Body of pancreas (tissue), 4 donors: ENCODE measurements around the gene UBXN10. TPM values are rescaled to one million over a fixed set of nuclear protein-coding genes. Genes with fewer than 3 reads are reported as not detected.

Experiments used
- ATAC-seq: fragments of 150-250 bp; one replicate; pipeline ENCODE4 v1.9.1; 2016
- DNase-seq, 4 donors: peaks; one replicate each; pipeline ENCODE4 v3.0.0-alpha.2; 2019
- H3K27ac ChIP-seq, 4 donors: fragments of 200-600 bp; sonication (generic); 1 replicate in 3 of 4; 2 replicates in 1 of 4; pipeline versions ENCODE4 v1.5.1 to v1.6.1; 2016 to 2019; ENCODE audit warnings: mild to moderate bottlenecking in 1 of 4, mixed read lengths in 1 of 4, moderate library complexity in 1 of 4
- H3K27me3 ChIP-seq, 2 donors: fragments of 200-600 bp; sonication (generic); one replicate each; pipeline ENCODE4 v1.6.0; 2016; ENCODE audit warnings: mild to moderate bottlenecking in 1 of 2
- H3K36me3 ChIP-seq, 2 donors: fragments of 200-600 bp; sonication (generic); replicated peaks in 1 of 2; 2 replicates each; pipeline ENCODE4 v1.5.1; 2016; ENCODE audit warnings: low read depth in 2 of 2; ENCODE audit not compliant: insufficient read depth in 1 of 2
- H3K4me1 ChIP-seq: fragments of 200-600 bp; sonication (generic); one replicate; pipeline ENCODE4 v1.6.0; 2016
- H3K4me3 ChIP-seq, 2 donors: fragments of 200-600 bp; sonication (generic); 1 replicate in 1 of 2; 2 replicates in 1 of 2; pipeline ENCODE4 v1.5.1; 2016 to 2019
- H3K9me3 ChIP-seq, 3 donors: fragments of 200-600 bp; sonication (generic); 1 replicate in 2 of 3; 2 replicates in 1 of 3; pipeline ENCODE4 v1.5.1; 2016
- POLR2A ChIP-seq, 3 donors: fragments of 450-650 bp; IDR thresholded peaks; one replicate each; pipeline ENCODE4 v1.6.1; 2016; ENCODE audit warnings: antibody characterized with exemption in 3 of 3, mild to moderate bottlenecking in 2 of 3
- WGBS, 2 donors: methylation state at CpG; one replicate each; pipeline ENCODE4 v1.1.5; 2017; 5-methylcytosine and 5-hydroxymethylcytosine counted together
- intact Hi-C: fragments of 100-400 bp; cut with DNase I; formaldehyde crosslinking; loops from one replicate; pipeline ENCODE4 v1.15.1; 2023
- total RNA-seq, 2 donors: library from RNA; depleted of rRNA; stranded (reverse); fragments of >200 nt; gene quantifications; one replicate each; pipeline ENCODE4 v1.1.0, GENCODE V29; 2016
- TF ChIP-seq, protein P1 (sequence below), 7 experiments: fragments of 450-650 bp in 4 of 7; fragments of 200-600 bp in 3 of 7; sonication (generic) in 3 of 7; IDR thresholded peaks; one replicate each; pipeline ENCODE4 v1.5.1; 2016 to 2019; ENCODE audit warnings: antibody characterized with exemption in 7 of 7

Gene UBXN10
- total RNA-seq, 2 donors from 2014 or later, result under 0.01 to 1.0 TPM

DNA sequence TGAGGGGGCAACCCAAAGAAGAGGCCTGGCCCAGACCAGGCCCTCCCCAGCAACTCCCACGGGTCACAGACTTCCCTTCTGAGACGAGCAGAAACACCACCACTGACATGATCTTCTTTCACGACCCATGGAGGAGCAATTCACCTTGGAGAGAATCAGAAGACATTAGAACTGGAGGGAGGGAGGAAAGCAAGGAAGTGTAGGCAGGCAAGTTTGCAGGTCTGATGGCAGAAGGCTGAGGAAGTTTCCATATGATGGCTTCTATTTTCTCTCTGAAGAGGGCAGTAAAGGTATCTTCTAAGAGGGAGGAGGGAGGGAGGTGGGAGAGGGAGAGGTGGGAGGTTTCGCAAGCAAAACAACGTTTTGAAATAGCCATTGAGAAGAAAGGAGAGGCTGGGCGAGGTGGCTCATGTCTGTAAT is 1.4 kb upstream of the UBXN10 start:
- Histone ChIP-seq H3K4me3 (no peak overlapping the region), H3K9me3 (no peaks in the 10 kb centered on the region), H3K36me3 (no peaks in the 10 kb centered on the region), H3K27me3 (no peaks in the 10 kb centered on the region), H3K27ac (no peak overlapping the region), H3K4me1 (peaks cover 11% of the 10 kb centered on the region)
- TF ChIP-seq POLR2A (IDR thresholded peaks at IDR 0.05), result no peak
- TF ChIP-seq, protein P1, sequence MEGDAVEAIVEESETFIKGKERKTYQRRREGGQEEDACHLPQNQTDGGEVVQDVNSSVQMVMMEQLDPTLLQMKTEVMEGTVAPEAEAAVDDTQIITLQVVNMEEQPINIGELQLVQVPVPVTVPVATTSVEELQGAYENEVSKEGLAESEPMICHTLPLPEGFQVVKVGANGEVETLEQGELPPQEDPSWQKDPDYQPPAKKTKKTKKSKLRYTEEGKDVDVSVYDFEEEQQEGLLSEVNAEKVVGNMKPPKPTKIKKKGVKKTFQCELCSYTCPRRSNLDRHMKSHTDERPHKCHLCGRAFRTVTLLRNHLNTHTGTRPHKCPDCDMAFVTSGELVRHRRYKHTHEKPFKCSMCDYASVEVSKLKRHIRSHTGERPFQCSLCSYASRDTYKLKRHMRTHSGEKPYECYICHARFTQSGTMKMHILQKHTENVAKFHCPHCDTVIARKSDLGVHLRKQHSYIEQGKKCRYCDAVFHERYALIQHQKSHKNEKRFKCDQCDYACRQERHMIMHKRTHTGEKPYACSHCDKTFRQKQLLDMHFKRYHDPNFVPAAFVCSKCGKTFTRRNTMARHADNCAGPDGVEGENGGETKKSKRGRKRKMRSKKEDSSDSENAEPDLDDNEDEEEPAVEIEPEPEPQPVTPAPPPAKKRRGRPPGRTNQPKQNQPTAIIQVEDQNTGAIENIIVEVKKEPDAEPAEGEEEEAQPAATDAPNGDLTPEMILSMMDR (IDR thresholded peaks at IDR 0.05), result no peak
- ATAC-seq (no peak), DNase-seq (no peak)
- WGBS, 2 donors, result 55 to 58% methylated on average over 6 of the region's 6 CpGs
- intact Hi-C loops, result no loop called here

- no peak for DNase-seq
- 50 to 56% methylated on average over 17 of the region's 17 CpGs for WGBS, 2 donors
- peaks cover 11% of the 10 kb centered on the region for H3K4me1 ChIP-seq
- no peak for TF ChIP-seq POLR2A (IDR thresholded peaks at IDR 0.05)
- TF ChIP-seq, protein P1 (IDR thresholded peaks at IDR 0.05), result no peak
- no peak overlapping the region for H3K4me3 ChIP-seq
- ATAC-seq, result no peak
- H3K36me3 ChIP-seq, result no peaks in the 10 kb centered on the region
- intact Hi-C loops, result no loop called here
- H3K27ac ChIP-seq, result no peak overlapping the region
- H3K27me3 ChIP-seq, result no peaks in the 10 kb centered on the region
- no peaks in the 10 kb centered on the region for H3K9me3 ChIP-seq
Observed at GRCh38 chr1:20184997-20185833, 681 bp upstream of the UBXN10 start.

- Histone ChIP-seq H3K27ac (no peak overlapping the region), H3K4me3 (no peak overlapping the region), H3K36me3 (no peaks in the 10 kb centered on the region), H3K4me1 (peaks cover 11% of the 10 kb centered on the region), H3K27me3 (no peaks in the 10 kb centered on the region), H3K9me3 (no peaks in the 10 kb centered on the region)
- no peak for ATAC-seq
- 41 to 54% methylated on average over 7 of the region's 7 CpGs for whole genome bisulfite sequencing, 2 donors
- intact Hi-C loops, result no loop called here
- DNase-seq, result peak in 2 of 4 donors; percentile 39 to 45
- TF ChIP-seq, protein P1 (IDR thresholded peaks at IDR 0.05), result no peak
- no peak for TF ChIP-seq POLR2A (IDR thresholded peaks at IDR 0.05)
Observed at GRCh38 chr1:20187103-20187812, 1.4 kb downstream of the UBXN10 start.

DNA sequence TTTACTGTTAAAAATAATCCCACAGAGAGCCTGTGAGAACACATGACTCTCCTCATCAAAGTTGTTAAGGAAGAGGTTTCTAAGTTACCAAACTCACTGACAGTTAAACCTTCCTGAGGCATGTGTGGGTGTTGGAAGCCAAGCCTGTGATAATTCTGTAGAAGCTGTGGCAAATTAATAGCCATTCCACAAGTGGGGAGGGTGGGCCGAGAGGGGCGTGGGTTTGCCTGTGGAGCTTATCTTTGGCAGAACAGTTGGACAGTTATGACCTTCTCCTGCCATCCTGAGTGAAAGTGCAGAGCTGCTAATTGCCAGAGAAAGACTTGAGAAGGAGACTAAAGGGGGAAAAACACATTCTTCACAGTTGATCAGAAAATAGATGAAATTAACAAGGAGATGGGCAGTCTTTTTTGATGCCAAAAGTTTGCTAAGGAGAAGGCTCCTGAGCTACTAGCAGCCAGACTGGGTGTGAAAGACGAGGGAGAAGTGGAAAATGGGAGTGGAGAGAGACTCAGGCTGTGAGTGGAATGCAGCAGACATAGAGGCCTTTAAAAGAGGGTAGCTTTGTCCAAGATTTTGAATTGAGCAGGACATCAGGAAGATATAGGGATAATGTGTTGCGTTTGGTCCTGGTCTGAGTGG is 2.0 kb downstream of the UBXN10 start:
- Histone ChIP-seq H3K27ac (no peak overlapping the region), H3K4me3 (no peak overlapping the region), H3K9me3 (no peaks in the 10 kb centered on the region), H3K36me3 (no peaks in the 10 kb centered on the region), H3K4me1 (peaks cover 11% of the 10 kb centered on the region), H3K27me3 (no peaks in the 10 kb centered on the region)
- TF ChIP-seq, protein P1 (IDR thresholded peaks at IDR 0.05), result no peak
- TF ChIP-seq POLR2A (IDR thresholded peaks at IDR 0.05), result no peak
- DNase-seq, result no peak
- intact Hi-C loops, result no loop called here
- no peak for ATAC-seq
- WGBS, 2 donors, result 43 to 48% methylated on average over 4 of the region's 4 CpGs
